Heart left ventricle (tissue), 16 donors: ENCODE data around the gene CFAP65. TPM values are rescaled to one million over a fixed set of nuclear protein-coding genes. Genes with fewer than 3 reads are reported as not detected.

ENCODE experiments used
- ATAC-seq, 4 donors: fragments of 200-7000 bp; cut with Tn5 transposase; one replicate each; pipeline ENCODE4 v1.9.1; 2020 to 2022; ENCODE audit warnings: moderate library complexity in 4 of 4, mild to moderate bottlenecking in 3 of 4, moderate number of reproducible peaks in 1 of 4
- DNase-seq, 5 donors: peaks; one replicate each; pipeline ENCODE4 v3.0.0-alpha.2; 2020
- H3K27ac ChIP-seq, 12 donors: fragments of 200-600 bp; sonication (generic) in 4 of 12; one replicate each; pipeline versions ENCODE4 v1.5.0 to v1.8.0; 2016 to 2022; ENCODE audit warnings: mild to moderate bottlenecking in 2 of 12
- H3K27me3 ChIP-seq, 9 donors: fragments of 200-600 bp; sonication (generic) in 2 of 9; one replicate each; pipeline versions ENCODE4 v1.5.1 to v1.8.0; 2016 to 2022; ENCODE audit warnings: mild to moderate bottlenecking in 3 of 9
- H3K36me3 ChIP-seq, 9 donors: fragments of 200-600 bp; sonication (generic) in 2 of 9; one replicate each; pipeline versions ENCODE4 v1.5.0 to v1.8.0; 2018 to 2022; ENCODE audit warnings: mild to moderate bottlenecking in 2 of 9
- H3K4me1 ChIP-seq, 12 donors: fragments of 200-600 bp; sonication (generic) in 4 of 12; one replicate each; pipeline versions ENCODE4 v1.5.0 to v1.8.0; 2016 to 2022; ENCODE audit warnings: mild to moderate bottlenecking in 3 of 12
- H3K4me3 ChIP-seq, 12 donors: fragments of 200-600 bp; sonication (generic) in 4 of 12; one replicate each; pipeline versions ENCODE4 v1.5.0 to v1.8.0; 2017 to 2022; ENCODE audit warnings: mild to moderate bottlenecking in 9 of 12, moderate library complexity in 4 of 12
- H3K9me3 ChIP-seq, 12 donors: fragments of 200-600 bp; sonication (generic) in 4 of 12; one replicate each; pipeline versions ENCODE4 v1.5.0 to v1.8.0; 2016 to 2022; ENCODE audit warnings: mild to moderate bottlenecking in 1 of 12
- POLR2A ChIP-seq, 2 donors: fragments of 450-650 bp; IDR thresholded peaks; one replicate each; pipeline ENCODE4 v1.6.1; 2017; ENCODE audit warnings: antibody characterized with exemption in 2 of 2, mild to moderate bottlenecking in 2 of 2, moderate library complexity in 2 of 2
- WGBS, 4 donors: extraction: QIAGEN DNeasy Blood & Tissue Kit in 2 of 4; methylation state at CpG; one replicate each; pipeline versions ENCODE4 v1.1.5 to v1.1.7; 2013 to 2018; 5-methylcytosine and 5-hydroxymethylcytosine counted together
- intact Hi-C, 10 donors: fragments of 100-400 bp; cut with DNase I; formaldehyde crosslinking; loops; one replicate each; pipeline versions ENCODE4 v1.11.1 to v1.14.2; 2022
- polyA plus RNA-seq, 2 donors: library from polyadenylated mRNA; stranded (reverse); fragments of 200-250 nt; gene quantifications; one replicate each; pipeline ENCODE4 v1.2.3, GENCODE V29; 2013
- total RNA-seq, 9 donors: library from RNA; depleted of rRNA in 2 of 9; stranded (reverse); fragments of >200 nt in 2 of 9; fragmentation: NEBNext Ultra II Directional in 3 of 9; extraction: Animal tissue kit (Norgen Biotek cat#: 25700) in 3 of 9; gene quantifications; one replicate each; pipeline versions ENCODE4 v1.1.0 to v1.2.4, GENCODE V29; 2016 to 2023
- TF ChIP-seq, protein P1 (sequence below), 12 donors: fragments of 200-600 bp; sonication (generic) in 4 of 12; IDR thresholded peaks; one replicate each; pipeline versions ENCODE4 v1.5.0 to v1.8.0; 2018 to 2022; ENCODE audit warnings: antibody characterized with exemption in 12 of 12, mild to moderate bottlenecking in 5 of 12
- donor health status: ischemic (EF 13 %, LVEDD 7.1; RV severe dilation, severe dysfunction).
- donor health status: healthy with polysubstance abuse.
- donor health status: DM: no; HTN: yes; CAD: no.
- donor health status: DM: no; HTN: no; CAD: no.
- donor health status: ischemic (EF 25% LVEDD 6.9; RV normal size, moderate dysfunction).
- donor health status: ischemic (EF 25% LVEDD 5.7; RV mildly dilated, moderate dysfunction).
- donor health status: healthy.
- donor health status: DM: yes; HTN: yes; CAD: no.
- donor health status: ischemic (EF 35%, LVEDD 5.7; RV mildly dilated, moderate dysfunction).
- donor health status: nonischemic (EF 11% LVEDD 7.7; RV severe dilation, severe dysfunction).
- donor health status: DM: yes; HTN: yes; CAD: no.
- donor health status: PGD.
- donor health status: ischemic (EF 29% LVEDD 5.4; RV normal size, mild dysfunction).
- donor health status: nonischemic (EF 23%, LVEDD 6.1; RV moderate dilation, normal function).

Gene CFAP65
- total and polyA plus RNA-seq, 11 donors = 0.04 TPM; not detected in 10

DNA sequence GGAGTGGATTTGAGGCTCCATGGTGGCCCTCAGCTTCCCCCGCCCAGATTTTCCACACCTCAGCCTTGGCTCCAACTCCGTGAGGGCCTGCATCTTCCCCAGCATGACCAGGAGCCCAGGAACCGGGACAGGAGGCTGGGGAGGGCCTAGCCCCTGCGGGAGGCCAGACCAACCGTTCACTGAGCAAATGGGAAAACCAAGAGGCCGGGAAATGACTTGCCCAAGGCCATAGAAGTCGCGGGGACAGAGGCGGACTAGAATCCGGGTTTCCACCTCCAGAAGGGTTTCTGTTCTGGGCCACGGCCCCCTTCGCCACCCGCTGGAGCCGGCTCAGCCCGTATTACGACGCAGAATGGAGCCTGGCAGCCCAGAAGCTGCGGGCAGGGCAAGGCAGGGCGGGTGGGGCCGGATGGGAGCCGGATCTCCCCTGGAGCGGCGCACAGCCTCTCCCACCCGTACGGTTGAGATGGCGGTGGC lies 40.2 kb downstream of the CFAP65 start:
- Histone ChIP-seq H3K27me3 (peaks cover 48 to 93% (median 86%) of the 10 kb centered on the region in 9 donors), H3K9me3 (no peaks in the 10 kb centered on the region), H3K36me3 (no peaks in the 10 kb centered on the region), H3K4me1 (peaks cover 0 to 29% (median 18%) of the 10 kb centered on the region in 12 donors), H3K27ac (no peak overlapping the region), H3K4me3 (no peak overlapping the region)
- DNase-seq (no peak), ATAC-seq (no peak)
- TF ChIP-seq, protein P1, sequence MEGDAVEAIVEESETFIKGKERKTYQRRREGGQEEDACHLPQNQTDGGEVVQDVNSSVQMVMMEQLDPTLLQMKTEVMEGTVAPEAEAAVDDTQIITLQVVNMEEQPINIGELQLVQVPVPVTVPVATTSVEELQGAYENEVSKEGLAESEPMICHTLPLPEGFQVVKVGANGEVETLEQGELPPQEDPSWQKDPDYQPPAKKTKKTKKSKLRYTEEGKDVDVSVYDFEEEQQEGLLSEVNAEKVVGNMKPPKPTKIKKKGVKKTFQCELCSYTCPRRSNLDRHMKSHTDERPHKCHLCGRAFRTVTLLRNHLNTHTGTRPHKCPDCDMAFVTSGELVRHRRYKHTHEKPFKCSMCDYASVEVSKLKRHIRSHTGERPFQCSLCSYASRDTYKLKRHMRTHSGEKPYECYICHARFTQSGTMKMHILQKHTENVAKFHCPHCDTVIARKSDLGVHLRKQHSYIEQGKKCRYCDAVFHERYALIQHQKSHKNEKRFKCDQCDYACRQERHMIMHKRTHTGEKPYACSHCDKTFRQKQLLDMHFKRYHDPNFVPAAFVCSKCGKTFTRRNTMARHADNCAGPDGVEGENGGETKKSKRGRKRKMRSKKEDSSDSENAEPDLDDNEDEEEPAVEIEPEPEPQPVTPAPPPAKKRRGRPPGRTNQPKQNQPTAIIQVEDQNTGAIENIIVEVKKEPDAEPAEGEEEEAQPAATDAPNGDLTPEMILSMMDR (IDR thresholded peaks at IDR 0.05) = no peak
- no peak for TF ChIP-seq POLR2A (IDR thresholded peaks at IDR 0.05)
- WGBS, 4 donors = 7 to 14% (median 8%) methylated on average over 6 to 26 of the region's 26 CpGs
- intact Hi-C loops = no loop called here

DNA sequence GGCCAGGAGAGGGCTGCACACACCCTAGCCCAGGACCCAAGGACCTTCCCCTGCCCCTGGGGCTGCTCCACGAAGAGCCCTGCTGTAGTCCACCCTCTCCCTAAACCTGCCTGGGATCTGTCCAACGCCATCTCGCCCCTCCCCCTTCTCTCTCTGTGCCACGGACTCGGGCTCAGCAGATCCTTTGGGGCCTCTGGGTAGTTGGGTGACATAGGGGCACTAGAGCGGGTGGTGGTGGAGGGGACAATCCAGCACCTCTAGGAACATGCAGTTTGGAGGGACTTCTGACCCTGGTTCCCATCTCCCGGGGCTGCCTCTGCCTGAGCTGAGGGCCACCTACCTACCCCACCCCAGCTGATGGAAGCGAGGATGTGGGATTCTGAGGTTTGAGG lies 40.8 kb downstream of the CFAP65 start:
- H3K36me3 ChIP-seq = no peaks in the 10 kb centered on the region
- DNase-seq (no peak), ATAC-seq (no peak)
- H3K9me3 ChIP-seq = no peaks in the 10 kb centered on the region
- TF ChIP-seq, protein P1 (IDR thresholded peaks at IDR 0.05) = no peak
- no peak for TF ChIP-seq POLR2A (IDR thresholded peaks at IDR 0.05)
- peaks cover 44 to 93% (median 84%) of the 10 kb centered on the region in 9 donors for H3K27me3 ChIP-seq
- H3K27ac ChIP-seq = no peak overlapping the region
- peaks cover 0 to 34% (median 20%) of the 10 kb centered on the region in 12 donors for H3K4me1 ChIP-seq
- WGBS, 4 donors = 13 to 29% (median 15%) methylated on average over 6 to 8 of the region's 8 CpGs
- no peak overlapping the region for H3K4me3 ChIP-seq
- intact Hi-C loops = no loop called here

DNA sequence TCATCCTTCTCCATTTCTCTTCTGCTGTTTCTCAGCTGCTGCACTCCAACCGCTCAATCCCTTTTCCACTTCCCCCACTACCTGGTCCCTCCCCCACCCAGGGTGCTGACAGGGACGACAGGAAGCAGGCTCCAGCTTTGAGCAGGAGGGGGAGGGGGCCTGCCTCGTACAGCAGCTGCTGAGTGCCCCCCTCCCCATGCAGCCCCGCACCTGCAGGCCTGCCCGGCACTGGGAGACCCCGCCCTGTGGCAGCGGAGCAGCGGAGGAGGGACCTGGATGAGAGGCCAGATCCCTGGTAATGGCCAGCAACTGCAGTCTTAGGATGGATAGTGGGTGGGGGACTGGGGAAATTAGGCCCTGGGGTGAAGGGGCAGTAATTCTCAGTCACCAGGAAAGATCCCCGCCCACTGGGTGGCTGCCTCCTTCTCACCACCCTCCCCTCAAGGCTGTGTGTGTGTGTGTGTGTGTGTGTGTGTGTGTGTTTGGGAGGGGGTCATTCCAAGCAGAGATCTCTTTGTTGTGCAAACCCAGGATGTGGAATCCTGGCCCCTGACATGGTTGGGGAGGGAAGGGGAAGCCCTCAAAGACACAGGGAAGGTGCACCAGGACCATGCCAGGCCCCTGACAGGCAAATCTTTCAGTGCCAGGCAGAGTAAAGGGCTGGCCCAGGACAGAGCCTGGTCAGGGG lies 41.3 kb downstream of the CFAP65 start:
- TF ChIP-seq POLR2A (IDR thresholded peaks at IDR 0.05) = no peak
- TF ChIP-seq, protein P1 (IDR thresholded peaks at IDR 0.05) = no peak
- DNase-seq (no peak), ATAC-seq (no peak)
- no peak overlapping the region for H3K4me3 ChIP-seq
- H3K27me3 ChIP-seq = peaks cover 40 to 93% (median 84%) of the 10 kb centered on the region in 9 donors
- H3K36me3 ChIP-seq = no peaks in the 10 kb centered on the region
- no peak overlapping the region for H3K27ac ChIP-seq
- H3K9me3 ChIP-seq = no peaks in the 10 kb centered on the region
- intact Hi-C loops = loop anchor here in 3 of 10 donors (10.0 kb wide), 1 partner anchor 155 kb away; no protein-coding TSS in a partner anchor
- WGBS, 4 donors = 4 to 8% (median 6%) methylated on average over 7 to 9 of the region's 9 CpGs
- H3K4me1 ChIP-seq = peaks cover 0 to 36% (median 21%) of the 10 kb centered on the region in 12 donors

DNA sequence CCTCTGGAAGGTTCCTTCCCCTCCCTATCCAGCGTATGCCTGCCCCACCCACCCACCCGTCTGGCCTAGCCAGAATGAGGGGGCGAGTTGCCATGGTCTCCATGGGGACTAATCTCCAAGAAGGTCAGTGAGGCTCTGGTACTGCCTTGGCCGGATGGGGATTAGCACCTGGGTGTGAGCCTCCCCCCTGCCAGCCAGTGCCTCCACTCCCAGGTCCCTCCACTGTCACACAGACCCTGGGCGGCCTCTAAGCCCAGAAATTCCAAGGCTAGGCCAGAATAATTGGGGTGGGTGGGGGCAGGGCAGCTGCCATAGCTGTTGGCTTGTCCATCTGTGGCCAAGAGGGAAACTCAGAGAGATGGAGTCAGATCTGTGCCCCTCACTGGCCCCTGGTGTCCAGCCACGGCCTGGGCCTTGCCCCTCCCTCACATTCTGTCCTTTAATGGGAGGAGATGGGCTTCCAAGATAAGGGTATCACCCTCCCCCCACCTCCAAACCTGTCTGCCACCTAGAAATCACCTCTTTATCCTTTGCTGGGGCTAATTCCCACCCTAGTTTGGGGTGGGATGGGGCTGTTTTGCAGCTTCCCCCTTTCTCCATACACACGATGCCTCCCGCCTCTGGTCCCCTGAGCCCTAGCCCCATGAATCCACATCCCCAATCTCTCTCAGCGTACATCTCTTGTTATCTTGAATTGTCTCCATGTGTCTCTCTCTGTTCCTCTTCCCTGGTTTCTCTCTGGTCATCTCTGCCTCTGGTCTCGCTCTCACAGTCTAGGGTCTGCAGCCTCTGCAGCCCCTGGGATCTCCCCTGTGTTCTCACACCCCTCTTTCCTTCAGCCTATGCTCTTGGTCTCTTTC lies 42.1 kb downstream of the CFAP65 start:
- no peak overlapping the region for H3K27ac ChIP-seq
- intact Hi-C loops = loop anchor here in 3 of 10 donors (10.0 kb wide), 1 partner anchor 156 kb away; no protein-coding TSS in a partner anchor
- no peaks in the 10 kb centered on the region for H3K9me3 ChIP-seq
- no peaks in the 10 kb centered on the region for H3K36me3 ChIP-seq
- H3K27me3 ChIP-seq = peaks cover 47 to 93% (median 84%) of the 10 kb centered on the region in 9 donors
- H3K4me1 ChIP-seq = peaks cover 0 to 36% (median 21%) of the 10 kb centered on the region in 12 donors
- ATAC-seq = no peak
- no peak overlapping the region for H3K4me3 ChIP-seq
- DNase-seq = no peak
- TF ChIP-seq, protein P1 (IDR thresholded peaks at IDR 0.05) = no peak
- no peak for TF ChIP-seq POLR2A (IDR thresholded peaks at IDR 0.05)
- WGBS, 4 donors = 33 to 44% (median 40%) methylated on average over 9 to 10 of the region's 10 CpGs
